A549 (cell line): ENCODE data around the gene RPL10.

ENCODE experiments used
- ESRRA ChIP-seq: fragments of 150-350 bp; IDR thresholded peaks from 2 replicates; pipeline ENCODE4 v1.6.1; 2014; ENCODE audit warnings: mild to moderate bottlenecking, low read length, borderline replicate concordance
- KDM1A ChIP-seq: fragments of 200-600 bp; sonication (generic); IDR thresholded peaks from 2 replicates; pipeline ENCODE4 v1.6.1; 2016; ENCODE audit warnings: low read depth, mild to moderate bottlenecking
- MAFK ChIP-seq: fragments of 450-650 bp; IDR thresholded peaks from 2 replicates; pipeline ENCODE4 v1.6.1; 2014; ENCODE audit not compliant: partially characterized antibody
- MAZ ChIP-seq: fragments of 150-350 bp; IDR thresholded peaks from 2 replicates; pipeline ENCODE4 v1.6.1; 2014; ENCODE audit warnings: antibody characterized with exemption, low read depth, low read length, borderline replicate concordance
- POLR2A ChIP-seq: IDR thresholded peaks from 2 replicates; pipeline ENCODE4 v1.6.1; 2012; ENCODE audit warnings: mild to moderate bottlenecking, low read length
- POLR2AphosphoS2 ChIP-seq: conservative IDR thresholded peaks from 2 replicates; pipeline ENCODE4 v1.6.1; 2012; ENCODE audit warnings: low read length, improper control_type of control experiment, inconsistent platforms
- RAD21 ChIP-seq, 2 experiments: fragments of >200 bp in 1 of 2; sonication (Bioruptor Twin) in 1 of 2; formaldehyde crosslinking in 1 of 2; IDR thresholded peaks in 1 of 2; conservative IDR thresholded peaks in 1 of 2; 2 replicates in 1 of 2; 3 replicates in 1 of 2; pipeline ENCODE4 v1.6.1; 2012 to 2018; ENCODE audit warnings: inconsistent platforms in 1 of 2
- RCOR1 ChIP-seq: fragments of 150-350 bp; IDR thresholded peaks from 2 replicates; pipeline ENCODE4 v1.6.1; 2014; ENCODE audit warnings: antibody characterized with exemption, low read length, low read depth
- RNF2 ChIP-seq: fragments of 200-600 bp; sonication (generic); IDR thresholded peaks from 2 replicates; pipeline ENCODE4 v1.6.1; 2016; ENCODE audit warnings: low read depth, mild to moderate bottlenecking, antibody characterized with exemption, moderate library complexity, borderline replicate concordance
- TP53 ChIP-seq: fragments of 250-450 bp; sonication (Bioruptor Pico); IDR thresholded peaks from 2 replicates; pipeline ENCODE4 v1.5.0; 2021; ENCODE audit warnings: mild to moderate bottlenecking, moderate library complexity
- TF ChIP-seq, protein P1 (sequence below): fragments of >200 bp; sonication (Bioruptor Twin); formaldehyde crosslinking; IDR thresholded peaks from 3 replicates; pipeline ENCODE4 v1.5.1; 2016
- TF ChIP-seq, protein P2 (sequence below): fragments of 450-650 bp; IDR thresholded peaks from 2 replicates; pipeline ENCODE4 v1.6.1; 2014; ENCODE audit warnings: antibody characterized with exemption

DNA sequence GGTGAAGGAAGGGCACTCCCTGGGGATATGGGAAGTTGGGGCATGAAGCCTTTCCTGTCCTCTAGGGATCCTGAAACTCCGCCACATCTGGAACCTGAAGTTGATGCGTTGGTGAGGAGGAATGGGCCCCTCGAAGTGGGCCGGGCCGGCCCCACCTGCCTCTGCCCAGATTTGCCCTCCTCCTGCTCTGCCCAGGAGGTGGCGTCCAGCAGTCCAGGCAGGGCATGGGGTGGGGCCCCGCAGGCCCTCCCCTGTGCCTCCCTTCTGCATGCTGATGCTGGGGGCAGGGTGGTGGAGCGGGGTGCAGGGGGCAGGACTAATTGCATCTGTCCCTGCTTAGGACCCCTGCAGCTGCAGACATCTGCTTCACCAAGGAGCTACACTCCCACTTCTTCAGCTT is 15.0 kb downstream of the RPL10 start:
- no peak for TF ChIP-seq KDM1A
- no peak for TF ChIP-seq ESRRA
- TF ChIP-seq, protein P1, sequence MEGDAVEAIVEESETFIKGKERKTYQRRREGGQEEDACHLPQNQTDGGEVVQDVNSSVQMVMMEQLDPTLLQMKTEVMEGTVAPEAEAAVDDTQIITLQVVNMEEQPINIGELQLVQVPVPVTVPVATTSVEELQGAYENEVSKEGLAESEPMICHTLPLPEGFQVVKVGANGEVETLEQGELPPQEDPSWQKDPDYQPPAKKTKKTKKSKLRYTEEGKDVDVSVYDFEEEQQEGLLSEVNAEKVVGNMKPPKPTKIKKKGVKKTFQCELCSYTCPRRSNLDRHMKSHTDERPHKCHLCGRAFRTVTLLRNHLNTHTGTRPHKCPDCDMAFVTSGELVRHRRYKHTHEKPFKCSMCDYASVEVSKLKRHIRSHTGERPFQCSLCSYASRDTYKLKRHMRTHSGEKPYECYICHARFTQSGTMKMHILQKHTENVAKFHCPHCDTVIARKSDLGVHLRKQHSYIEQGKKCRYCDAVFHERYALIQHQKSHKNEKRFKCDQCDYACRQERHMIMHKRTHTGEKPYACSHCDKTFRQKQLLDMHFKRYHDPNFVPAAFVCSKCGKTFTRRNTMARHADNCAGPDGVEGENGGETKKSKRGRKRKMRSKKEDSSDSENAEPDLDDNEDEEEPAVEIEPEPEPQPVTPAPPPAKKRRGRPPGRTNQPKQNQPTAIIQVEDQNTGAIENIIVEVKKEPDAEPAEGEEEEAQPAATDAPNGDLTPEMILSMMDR = no peak
- TF ChIP-seq POLR2A = no peak
- no peak for TF ChIP-seq RCOR1
- TF ChIP-seq MAZ = no peak
- no peak for TF ChIP-seq TP53 (CRISPR knock-in tag)
- TF ChIP-seq, protein P2, sequence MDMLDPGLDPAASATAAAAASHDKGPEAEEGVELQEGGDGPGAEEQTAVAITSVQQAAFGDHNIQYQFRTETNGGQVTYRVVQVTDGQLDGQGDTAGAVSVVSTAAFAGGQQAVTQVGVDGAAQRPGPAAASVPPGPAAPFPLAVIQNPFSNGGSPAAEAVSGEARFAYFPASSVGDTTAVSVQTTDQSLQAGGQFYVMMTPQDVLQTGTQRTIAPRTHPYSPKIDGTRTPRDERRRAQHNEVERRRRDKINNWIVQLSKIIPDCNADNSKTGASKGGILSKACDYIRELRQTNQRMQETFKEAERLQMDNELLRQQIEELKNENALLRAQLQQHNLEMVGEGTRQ = no peak
- no peak for TF ChIP-seq MAFK
- TF ChIP-seq POLR2AphosphoS2 = no peak
- no peak for TF ChIP-seq RNF2
- TF ChIP-seq RAD21 (conservative IDR thresholded peaks at IDR 0.05 in 1 of 2, IDR thresholded peaks at IDR 0.05 in 1 of 2) = no peak
